Neural cell (in vitro differentiated cells): ENCODE results near the gene ETFA. TPM values are rescaled to one million over a fixed set of nuclear protein-coding genes. Genes with fewer than 3 reads are reported as not detected.

Experiments used
- H2AFZ ChIP-seq: fragments of 200-600, 300-800 bp; sonication (generic), shearing (Covaris generic); 2 replicates; pipeline ENCODE4 v1.6.0; 2014; ENCODE audit warnings: low read depth, mild to moderate bottlenecking, antibody characterized with exemption, low read length, moderate library complexity
- H3F3A ChIP-seq: fragments of 200-600 bp; shearing (Covaris generic); 2 replicates; pipeline ENCODE4 v1.6.1; 2016; ENCODE audit warnings: mild to moderate bottlenecking, moderate library complexity, mixed read lengths, antibody characterized with exemption, low read length; ENCODE audit not compliant: insufficient read depth, poor library complexity, severe bottlenecking
- H3K27ac ChIP-seq: fragments of 200-600, 300-800 bp; sonication (generic), shearing (Covaris generic); 2 replicates; pipeline ENCODE4 v1.5.1; 2014; ENCODE audit warnings: mild to moderate bottlenecking, low read length, moderate library complexity
- H3K27me3 ChIP-seq: fragments of 300-800, 200-600 bp; sonication (generic), shearing (Covaris generic); 2 replicates; pipeline ENCODE4 v1.6.0; 2014; ENCODE audit warnings: mild to moderate bottlenecking, low read depth, low read length, moderate library complexity; ENCODE audit not compliant: insufficient read depth
- H3K36me3 ChIP-seq: fragments of 300-800, 200-600 bp; sonication (generic), shearing (Covaris generic); 2 replicates; pipeline ENCODE4 v1.5.1; 2014; ENCODE audit warnings: mild to moderate bottlenecking, antibody characterized with exemption, low read length, moderate library complexity; ENCODE audit not compliant: insufficient read depth
- H3K4me2 ChIP-seq: fragments of 300-800, 200-600 bp; sonication (generic), shearing (Covaris generic); 2 replicates; pipeline ENCODE4 v1.6.0; 2014; ENCODE audit warnings: mild to moderate bottlenecking, low read length
- H3K4me3 ChIP-seq: fragments of 300-800, 200-600 bp; sonication (generic), shearing (Covaris generic); 2 replicates; pipeline ENCODE4 v1.5.1; 2014; ENCODE audit warnings: mild to moderate bottlenecking, low read length, moderate library complexity
- H3K79me2 ChIP-seq: fragments of 200-600 bp; shearing (Covaris generic); replicated peaks from 2 replicates; pipeline ENCODE4 v1.6.0; 2014; ENCODE audit warnings: mild to moderate bottlenecking, low read length, moderate library complexity; ENCODE audit not compliant: insufficient read depth
- H3K9ac ChIP-seq: fragments of 300-800, 200-600 bp; sonication (generic), shearing (Covaris generic); 2 replicates; pipeline ENCODE4 v1.6.1; 2016; ENCODE audit warnings: mild to moderate bottlenecking, low read length, mixed read lengths
- H3K9me2 ChIP-seq: fragments of 200-600 bp; shearing (Covaris generic); 2 replicates; pipeline ENCODE4 v1.6.1; 2016; ENCODE audit warnings: mild to moderate bottlenecking, low read length, mixed read lengths; ENCODE audit not compliant: insufficient read depth
- H3K9me3 ChIP-seq: fragments of 200-600, 300-800 bp; sonication (generic), shearing (Covaris generic); 2 replicates; pipeline ENCODE4 v1.6.1; 2016; ENCODE audit warnings: mild to moderate bottlenecking, mixed run types, low read length, moderate library complexity, mixed read lengths
- H4K20me1 ChIP-seq: fragments of 200-600 bp; shearing (Covaris generic); 2 replicates; pipeline ENCODE4 v1.6.1; 2016; ENCODE audit warnings: mild to moderate bottlenecking, mixed run types; ENCODE audit not compliant: insufficient read depth
- CTCF ChIP-seq: fragments of 450-650 bp; IDR thresholded peaks from 2 replicates; pipeline ENCODE4 v1.5.1; 2014; ENCODE audit warnings: antibody characterized with exemption, mild to moderate bottlenecking, moderate library complexity; ENCODE audit not compliant: poor library complexity, severe bottlenecking
- EP300 ChIP-seq: fragments of 450-650 bp; conservative IDR thresholded peaks from 2 replicates; pipeline ENCODE4 v1.6.1; 2014; ENCODE audit warnings: antibody characterized with exemption, mild to moderate bottlenecking, moderate library complexity; ENCODE audit not compliant: poor library complexity, severe bottlenecking
- EZH2 ChIP-seq: fragments of 200-600, 300-800 bp; shearing (Covaris generic), sonication (generic); IDR thresholded peaks from 2 replicates; pipeline ENCODE4 v1.6.1; 2014; ENCODE audit warnings: antibody characterized with exemption, low read length, borderline replicate concordance, mild to moderate bottlenecking; ENCODE audit not compliant: insufficient read depth, poor library complexity, severe bottlenecking
- MXI1 ChIP-seq: fragments of 450-650 bp; conservative IDR thresholded peaks from 2 replicates; pipeline ENCODE4 v1.6.1; 2014; ENCODE audit warnings: antibody characterized with exemption, mild to moderate bottlenecking; ENCODE audit not compliant: poor library complexity, severe bottlenecking
- POLR2AphosphoS5 ChIP-seq: IDR thresholded peaks from 2 replicates; pipeline ENCODE4 v1.6.1; 2012
- RAD21 ChIP-seq: fragments of 450-650 bp; conservative IDR thresholded peaks from 2 replicates; pipeline ENCODE4 v1.6.1; 2014; ENCODE audit warnings: antibody characterized with exemption, mild to moderate bottlenecking, moderate library complexity
- SMC3 ChIP-seq: fragments of 450-650 bp; conservative IDR thresholded peaks from 2 replicates; pipeline ENCODE4 v1.6.1; 2014; ENCODE audit warnings: antibody characterized with exemption, mild to moderate bottlenecking, moderate library complexity; ENCODE audit not compliant: poor library complexity
- TAF1 ChIP-seq: IDR thresholded peaks from 2 replicates; pipeline ENCODE4 v1.6.1; 2012; ENCODE audit warnings: low read depth
- polyA plus RNA-seq: library from polyadenylated mRNA; depleted of rRNA; stranded (reverse); fragments of >200 nt; gene quantifications from 2 replicates; pipeline ENCODE4 v1.2.3, GENCODE V29; 2014
- TF ChIP-seq, protein P1 (sequence below): IDR thresholded peaks from 2 replicates; pipeline ENCODE4 v1.6.1; 2012; ENCODE audit warnings: borderline replicate concordance

Gene ETFA
- polyA plus RNA-seq, 1 donor from 2014 or later: 145 TPM

DNA sequence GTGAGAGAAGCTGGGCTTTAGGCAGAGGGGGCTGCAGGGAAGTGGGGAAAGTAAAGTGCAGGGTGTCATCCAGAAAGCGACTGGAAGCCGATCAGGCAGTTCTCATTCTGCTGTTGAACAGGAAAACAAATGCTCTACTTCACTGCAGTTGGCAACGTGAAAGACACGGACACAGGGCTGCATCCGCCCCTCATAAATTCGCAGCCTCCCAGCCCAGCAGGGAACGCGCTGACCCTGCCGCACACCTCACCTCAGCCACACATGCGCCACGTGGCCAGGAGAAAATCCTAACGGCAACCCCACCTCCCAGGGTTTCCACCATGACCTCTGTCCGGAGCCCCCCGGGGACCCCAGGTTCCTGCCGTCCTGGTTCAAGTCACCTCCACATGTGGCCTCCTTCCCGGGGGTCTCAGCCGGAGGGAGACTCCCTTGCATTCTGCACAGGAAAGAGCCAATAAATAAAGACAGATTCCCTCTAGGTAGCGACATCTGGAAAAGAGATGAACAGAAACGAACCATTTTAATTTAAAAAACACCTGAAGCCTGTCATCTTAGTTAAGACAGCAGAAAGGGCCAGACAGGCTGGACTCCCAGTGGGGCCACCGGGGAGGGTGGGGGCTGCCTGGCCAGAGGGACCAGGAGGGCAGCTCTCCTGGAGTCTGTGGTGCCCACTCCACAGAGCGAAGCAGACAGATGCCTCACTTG is 132.8 kb downstream of the ETFA start:
- Histone ChIP-seq H3K4me3 (no peak overlapping the region), H3K9me2 (no peaks in the 10 kb centered on the region), H3K9me3 (no peaks in the 10 kb centered on the region), H2AFZ (no peak overlapping the region), H4K20me1 (no peaks in the 10 kb centered on the region), H3K27me3 (no peaks in the 10 kb centered on the region), H3K4me2 (no peak overlapping the region), H3K36me3 (no peaks in the 10 kb centered on the region), H3K9ac (no peak overlapping the region), H3K27ac (no peak overlapping the region), H3F3A (no peaks in the 10 kb centered on the region), H3K79me2 (no peaks in the 10 kb centered on the region)
- TF ChIP-seq POLR2AphosphoS5 (no peak), CTCF (no peak), SMC3 (no peak), TAF1 (no peak), EP300 (no peak), RAD21 (no peak), EZH2 (no peak), MXI1 (no peak)
- TF ChIP-seq, protein P1, sequence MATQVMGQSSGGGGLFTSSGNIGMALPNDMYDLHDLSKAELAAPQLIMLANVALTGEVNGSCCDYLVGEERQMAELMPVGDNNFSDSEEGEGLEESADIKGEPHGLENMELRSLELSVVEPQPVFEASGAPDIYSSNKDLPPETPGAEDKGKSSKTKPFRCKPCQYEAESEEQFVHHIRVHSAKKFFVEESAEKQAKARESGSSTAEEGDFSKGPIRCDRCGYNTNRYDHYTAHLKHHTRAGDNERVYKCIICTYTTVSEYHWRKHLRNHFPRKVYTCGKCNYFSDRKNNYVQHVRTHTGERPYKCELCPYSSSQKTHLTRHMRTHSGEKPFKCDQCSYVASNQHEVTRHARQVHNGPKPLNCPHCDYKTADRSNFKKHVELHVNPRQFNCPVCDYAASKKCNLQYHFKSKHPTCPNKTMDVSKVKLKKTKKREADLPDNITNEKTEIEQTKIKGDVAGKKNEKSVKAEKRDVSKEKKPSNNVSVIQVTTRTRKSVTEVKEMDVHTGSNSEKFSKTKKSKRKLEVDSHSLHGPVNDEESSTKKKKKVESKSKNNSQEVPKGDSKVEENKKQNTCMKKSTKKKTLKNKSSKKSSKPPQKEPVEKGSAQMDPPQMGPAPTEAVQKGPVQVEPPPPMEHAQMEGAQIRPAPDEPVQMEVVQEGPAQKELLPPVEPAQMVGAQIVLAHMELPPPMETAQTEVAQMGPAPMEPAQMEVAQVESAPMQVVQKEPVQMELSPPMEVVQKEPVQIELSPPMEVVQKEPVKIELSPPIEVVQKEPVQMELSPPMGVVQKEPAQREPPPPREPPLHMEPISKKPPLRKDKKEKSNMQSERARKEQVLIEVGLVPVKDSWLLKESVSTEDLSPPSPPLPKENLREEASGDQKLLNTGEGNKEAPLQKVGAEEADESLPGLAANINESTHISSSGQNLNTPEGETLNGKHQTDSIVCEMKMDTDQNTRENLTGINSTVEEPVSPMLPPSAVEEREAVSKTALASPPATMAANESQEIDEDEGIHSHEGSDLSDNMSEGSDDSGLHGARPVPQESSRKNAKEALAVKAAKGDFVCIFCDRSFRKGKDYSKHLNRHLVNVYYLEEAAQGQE: no peak

DNA sequence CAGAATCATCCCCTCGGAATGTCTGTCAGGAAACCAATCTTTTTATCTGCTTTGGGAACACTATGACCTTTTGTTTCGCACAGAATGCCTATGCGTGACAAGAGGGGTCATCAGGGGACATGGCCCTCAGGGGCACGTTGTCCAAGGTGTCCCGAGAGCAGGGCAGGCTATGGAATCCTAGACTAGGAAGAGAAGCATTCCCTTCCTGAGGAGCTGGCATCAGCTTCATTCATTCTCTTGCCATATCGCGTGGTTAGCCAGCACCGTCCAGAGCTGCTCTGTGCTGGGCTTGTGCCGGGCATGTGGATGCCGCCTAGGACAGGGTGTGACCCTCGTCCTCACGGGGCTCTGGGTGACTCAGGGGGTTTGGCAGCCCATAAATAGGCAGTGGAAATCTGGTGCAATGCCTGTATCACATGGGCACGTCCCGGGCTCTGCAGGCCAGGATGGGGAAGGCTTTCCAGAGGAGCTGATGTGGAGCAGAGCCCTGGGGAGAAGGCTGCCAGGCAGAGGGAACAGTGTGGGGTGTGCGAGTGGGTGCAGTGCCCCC is 133.7 kb downstream of the ETFA start:
- Histone ChIP-seq H3K27me3 (no peaks in the 10 kb centered on the region), H3K4me3 (no peak overlapping the region), H3K79me2 (no peaks in the 10 kb centered on the region), H3K27ac (no peak overlapping the region), H3K36me3 (no peaks in the 10 kb centered on the region), H3K4me2 (no peak overlapping the region), H3K9me2 (no peaks in the 10 kb centered on the region), H3K9me3 (no peaks in the 10 kb centered on the region), H2AFZ (no peak overlapping the region), H3K9ac (no peak overlapping the region), H4K20me1 (no peaks in the 10 kb centered on the region), H3F3A (no peaks in the 10 kb centered on the region)
- TF ChIP-seq POLR2AphosphoS5: no peak
- no peak for TF ChIP-seq MXI1
- no peak for TF ChIP-seq EP300
